Cardiac muscle cell (in vitro differentiated cells and primary cell): ENCODE results near the gene GASK1A. TPM values are rescaled to one million over a fixed set of nuclear protein-coding genes. Genes with fewer than 3 reads are reported as not detected.

Experiments used
- DNase-seq, 2 donors: peaks; one replicate each; pipeline versions ENCODE4 v3.0.0 to v3.0.0-alpha.2; 2010 to 2017; ENCODE audit warnings: low read depth in 1 of 2, low spot score in 1 of 2
- H3K27ac ChIP-seq: fragments of 200-600 bp; sonication (generic); 2 replicates; pipeline ENCODE4 v1.5.1; 2016
- H3K27me3 ChIP-seq: fragments of 200-600 bp; sonication (generic); 2 replicates; pipeline ENCODE4 v1.6.0; 2016; ENCODE audit warnings: control low read depth
- H3K36me3 ChIP-seq: fragments of 200-600 bp; sonication (generic); 2 replicates; pipeline ENCODE4 v1.5.1; 2016; ENCODE audit warnings: control low read depth
- H3K4me1 ChIP-seq: fragments of 200-600 bp; sonication (generic); 2 replicates; pipeline ENCODE4 v1.8.1; 2017; ENCODE audit warnings: low read depth, mild to moderate bottlenecking, mixed run types
- H3K4me3 ChIP-seq: fragments of 200-600 bp; sonication (generic); 2 replicates; pipeline ENCODE4 v1.5.1; 2016; ENCODE audit warnings: mild to moderate bottlenecking
- H3K9me3 ChIP-seq: fragments of 200-600 bp; sonication (generic); 2 replicates; pipeline ENCODE4 v1.5.1; 2017; ENCODE audit warnings: low read depth, mild to moderate bottlenecking, control low read depth
- polyA plus RNA-seq: library from polyadenylated mRNA; unstranded; fragments of >200 nt; fragmentation: Nextera tagmentation; extraction: Ambion mirVana; gene quantifications from 2 replicates; pipeline ENCODE4 v1.2.1, GENCODE V29; 2016
- total RNA-seq: library from RNA; depleted of rRNA; stranded (reverse); fragments of >200 nt; gene quantifications from 2 replicates; pipeline ENCODE4 v1.2.3, GENCODE V29; 2016
- TF ChIP-seq, protein P1 (sequence below): IDR thresholded peaks from 2 replicates; pipeline ENCODE4 v1.5.1; 2012; ENCODE audit warnings: low read depth, mild to moderate bottlenecking, low read length

The GASK1A gene
- total and polyA plus RNA-seq, 2 experiments from 2014 or later, result 0.66 to 0.80 TPM

DNA sequence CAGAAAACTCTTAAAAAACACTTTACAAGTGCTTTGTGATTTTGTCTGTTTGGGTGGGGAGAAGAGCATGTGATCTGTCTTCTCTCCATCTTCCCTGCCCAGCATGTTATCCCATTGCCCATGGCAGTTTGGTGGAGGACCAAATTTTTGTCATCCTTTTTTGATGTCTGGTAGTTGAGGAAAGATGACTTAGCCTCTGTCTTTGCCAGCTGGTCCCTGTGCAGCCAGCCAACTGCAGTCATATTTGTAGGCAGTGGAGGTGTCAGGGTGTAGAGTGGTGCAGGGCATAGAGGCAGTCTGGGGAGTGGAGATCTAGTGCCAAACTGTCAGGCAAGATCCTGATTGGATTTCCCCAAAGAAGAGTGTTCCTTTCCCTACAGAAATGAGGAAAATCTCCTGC lies 40.7 kb downstream of the GASK1A start:
- Histone ChIP-seq H3K27me3 (no peaks in the 10 kb centered on the region), H3K9me3 (no peaks in the 10 kb centered on the region), H3K27ac (no peak overlapping the region), H3K4me1 (no peaks in the 10 kb centered on the region), H3K4me3 (no peak overlapping the region), H3K36me3 (no peaks in the 10 kb centered on the region)
- no peak for DNase-seq
- TF ChIP-seq, protein P1, sequence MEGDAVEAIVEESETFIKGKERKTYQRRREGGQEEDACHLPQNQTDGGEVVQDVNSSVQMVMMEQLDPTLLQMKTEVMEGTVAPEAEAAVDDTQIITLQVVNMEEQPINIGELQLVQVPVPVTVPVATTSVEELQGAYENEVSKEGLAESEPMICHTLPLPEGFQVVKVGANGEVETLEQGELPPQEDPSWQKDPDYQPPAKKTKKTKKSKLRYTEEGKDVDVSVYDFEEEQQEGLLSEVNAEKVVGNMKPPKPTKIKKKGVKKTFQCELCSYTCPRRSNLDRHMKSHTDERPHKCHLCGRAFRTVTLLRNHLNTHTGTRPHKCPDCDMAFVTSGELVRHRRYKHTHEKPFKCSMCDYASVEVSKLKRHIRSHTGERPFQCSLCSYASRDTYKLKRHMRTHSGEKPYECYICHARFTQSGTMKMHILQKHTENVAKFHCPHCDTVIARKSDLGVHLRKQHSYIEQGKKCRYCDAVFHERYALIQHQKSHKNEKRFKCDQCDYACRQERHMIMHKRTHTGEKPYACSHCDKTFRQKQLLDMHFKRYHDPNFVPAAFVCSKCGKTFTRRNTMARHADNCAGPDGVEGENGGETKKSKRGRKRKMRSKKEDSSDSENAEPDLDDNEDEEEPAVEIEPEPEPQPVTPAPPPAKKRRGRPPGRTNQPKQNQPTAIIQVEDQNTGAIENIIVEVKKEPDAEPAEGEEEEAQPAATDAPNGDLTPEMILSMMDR, result no peak

DNA sequence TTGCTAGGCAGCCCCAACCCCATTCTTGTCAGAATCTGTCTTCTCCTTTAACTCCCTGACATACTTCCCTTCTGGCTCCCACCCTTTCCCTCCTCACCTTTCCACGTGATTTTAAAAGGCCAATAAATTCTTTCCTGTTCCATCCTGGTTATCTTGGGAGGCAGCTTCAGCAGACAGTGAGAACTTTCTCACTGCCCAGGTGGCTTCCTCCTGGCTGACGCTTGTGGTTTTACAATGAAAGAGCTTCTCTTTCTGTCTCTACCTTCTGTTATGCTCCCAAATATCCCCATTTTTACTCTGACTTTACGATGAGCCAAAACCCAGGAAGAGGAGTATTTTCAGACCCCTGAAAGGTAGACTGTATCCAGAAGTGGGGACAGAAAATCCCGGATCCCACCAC lies 42.1 kb downstream of the GASK1A start:
- H3K9me3 ChIP-seq, result no peaks in the 10 kb centered on the region
- no peak for DNase-seq
- no peak overlapping the region for H3K4me3 ChIP-seq
- TF ChIP-seq, protein P1, result no peak
- no peak overlapping the region for H3K27ac ChIP-seq
- H3K4me1 ChIP-seq, result no peaks in the 10 kb centered on the region
- no peaks in the 10 kb centered on the region for H3K36me3 ChIP-seq
- H3K27me3 ChIP-seq, result no peaks in the 10 kb centered on the region

DNA sequence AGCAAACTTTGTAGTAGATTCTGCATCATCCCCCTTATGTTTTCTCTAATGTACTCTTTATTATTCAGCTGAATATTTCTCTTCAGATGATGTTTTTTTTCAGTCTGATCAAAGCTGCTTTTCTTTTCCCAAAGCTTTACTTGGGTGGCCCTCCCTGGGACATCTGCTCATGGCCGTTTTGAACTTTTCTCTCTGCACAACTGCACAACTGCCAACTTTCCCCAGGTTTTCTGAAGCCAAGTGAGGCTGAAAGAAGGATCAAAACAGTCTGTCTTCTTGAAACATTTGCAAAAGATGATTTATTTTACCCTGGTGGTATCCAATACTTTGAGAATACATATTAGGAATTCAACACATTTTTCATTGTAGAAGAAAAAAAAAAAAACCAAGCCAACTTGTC lies 43.0 kb downstream of the GASK1A start:
- H3K9me3 ChIP-seq, result no peaks in the 10 kb centered on the region
- H3K36me3 ChIP-seq, result no peaks in the 10 kb centered on the region
- H3K27me3 ChIP-seq, result no peaks in the 10 kb centered on the region
- no peak overlapping the region for H3K27ac ChIP-seq
- DNase-seq, result no peak
- H3K4me1 ChIP-seq, result no peaks in the 10 kb centered on the region
- TF ChIP-seq, protein P1, result no peak
- H3K4me3 ChIP-seq, result no peak overlapping the region

DNA sequence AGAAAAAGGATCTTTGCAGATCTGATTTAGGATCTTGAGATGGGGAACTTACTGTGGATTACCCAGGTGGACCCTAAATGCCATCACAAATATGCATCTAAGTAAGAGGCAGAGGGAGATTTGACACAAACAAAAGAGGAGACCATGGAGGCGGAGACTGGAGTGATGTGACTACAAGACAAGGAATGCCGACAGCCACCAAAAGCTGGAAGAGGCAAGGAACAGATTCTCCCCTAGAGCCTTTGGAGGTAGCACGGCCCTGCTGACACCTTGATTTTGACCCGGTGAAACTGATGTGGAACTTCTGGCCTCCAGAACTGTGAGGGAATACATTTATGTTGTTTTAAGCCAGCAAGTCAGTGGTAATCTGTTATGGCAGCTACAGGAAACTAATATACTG lies 44.0 kb downstream of the GASK1A start:
- no peak for DNase-seq
- Histone ChIP-seq H3K4me1 (no peaks in the 10 kb centered on the region), H3K27me3 (no peaks in the 10 kb centered on the region), H3K27ac (no peak overlapping the region), H3K9me3 (no peaks in the 10 kb centered on the region), H3K4me3 (no peak overlapping the region), H3K36me3 (no peaks in the 10 kb centered on the region)
- TF ChIP-seq, protein P1, result no peak

DNA sequence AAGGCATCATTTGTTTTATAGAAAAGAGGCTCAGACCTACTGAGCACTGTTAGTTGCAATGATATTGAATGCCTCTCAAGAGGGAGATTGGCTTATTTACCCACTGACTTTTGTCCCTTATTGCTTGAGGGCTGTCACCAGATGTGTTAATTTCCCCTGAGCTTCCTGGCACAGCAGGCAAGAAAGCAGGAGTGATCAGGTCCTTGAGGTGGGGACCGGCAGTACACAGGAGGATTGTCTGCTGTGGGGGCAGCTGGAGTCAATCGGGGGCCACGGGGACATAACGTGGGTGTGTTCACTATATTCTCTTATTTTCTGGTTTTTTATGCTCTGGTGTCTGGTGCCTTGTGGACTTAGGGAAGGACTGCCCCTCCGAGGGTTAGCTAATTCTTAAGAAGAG lies 44.6 kb downstream of the GASK1A start:
- Histone ChIP-seq H3K4me3 (no peak overlapping the region), H3K27me3 (no peaks in the 10 kb centered on the region), H3K36me3 (no peaks in the 10 kb centered on the region), H3K4me1 (no peaks in the 10 kb centered on the region), H3K27ac (no peak overlapping the region), H3K9me3 (no peaks in the 10 kb centered on the region)
- TF ChIP-seq, protein P1, result no peak
- no peak for DNase-seq
